HCT116 (cell line): ENCODE data around the gene PARP6. TPM values are rescaled to one million over a fixed set of nuclear protein-coding genes. Genes with fewer than 3 reads are reported as not detected.
A peak's percentile ranks its signal among the peaks of the same experiment; 100 is the strongest.

Experiments
- ATAC-seq: fragments of 200-7000 bp; cut with Tn5 transposase; 2 replicates; pipeline ENCODE4 v1.9.1; 2020; ENCODE audit warnings: mild to moderate bottlenecking, moderate library complexity
- BruUV-seq: library from RNA; stranded (reverse); fragments of 400-500 nt; replicated peaks from 2 replicates; lab custom pipeline; 2021; lab: Mats Ljungman, UMichigan
- CTCF ChIA-PET: fragments of 300-600 bp; sonication (Branson Sonifier 250); formaldehyde crosslinking; loops from one replicate; lab custom pipeline; 2021; ENCODE audit warnings: antibody characterized with exemption; lab: Charles Lee
- POLR2A ChIA-PET: fragments of 300-600, 350-600 bp; sonication (Branson Sonifier 250); formaldehyde crosslinking; loops from one replicate; lab custom pipeline; 2021; ENCODE audit warnings: antibody characterized with exemption; lab: Charles Lee
- RAD21 ChIA-PET, 2 experiments: fragments of 300-600 bp; sonication (Branson Sonifier 250); formaldehyde crosslinking; loops; one replicate each; lab custom pipeline; 2023; ENCODE audit warnings: low total read pairs in 2 of 2; ENCODE audit not compliant: uncharacterized antibody in 2 of 2, unreplicated experiment in 2 of 2, low non-redundant PET in 1 of 2; lab: Charles Lee
- DNase-seq: peaks from one replicate; pipeline ENCODE4 v3.0.0-alpha.2; 2010; ENCODE audit warnings: low read depth, low spot score
- H2AFZ ChIP-seq: fragments of 200-600 bp; shearing (Covaris generic), sonication (generic); 2 replicates; pipeline ENCODE4 v1.6.1; 2017; ENCODE audit warnings: low read depth, mixed run types, mixed read lengths, antibody characterized with exemption, low read length; ENCODE audit not compliant: poor library complexity, severe bottlenecking
- H3K27ac ChIP-seq: 2 replicates; pipeline ENCODE4 v1.5.1; 2012; ENCODE audit warnings: low read depth, low read length
- H3K27me3 ChIP-seq: fragments of 200-600 bp; sonication (generic); 2 replicates; pipeline ENCODE4 v1.6.1; 2016; ENCODE audit warnings: mixed run types, low read length, mixed read lengths; ENCODE audit not compliant: insufficient read depth
- H3K36me3 ChIP-seq, 2 experiments: fragments of 200-500 bp in 1 of 2; fragments of 200-600 bp in 1 of 2; sonication (Bioruptor generic) in 1 of 2; sonication (generic) in 1 of 2; 2 replicates each; pipeline versions ENCODE4 v1.5.1 to v1.6.1; 2014 to 2016; ENCODE audit warnings: low read length in 2 of 2, inconsistent platforms in 1 of 2, mixed read lengths in 1 of 2, mixed run types in 1 of 2; ENCODE audit not compliant: insufficient read depth in 2 of 2, control insufficient read depth in 1 of 2
- H3K4me1 ChIP-seq, 2 experiments: fragments of 200-600 bp in 1 of 2; sonication (generic) in 1 of 2; 2 replicates each; pipeline versions ENCODE4 v1.5.1 to v1.6.1; 2012 to 2017; ENCODE audit warnings: low read length in 2 of 2, inconsistent platforms in 1 of 2, mild to moderate bottlenecking in 1 of 2, mixed read lengths in 1 of 2, mixed run types in 1 of 2, moderate library complexity in 1 of 2; ENCODE audit not compliant: insufficient read depth in 2 of 2, control insufficient read depth in 1 of 2
- H3K4me2 ChIP-seq: fragments of 200-600 bp; sonication (generic); 2 replicates; pipeline ENCODE4 v1.6.1; 2017; ENCODE audit warnings: mixed run types, low read length, mixed read lengths
- H3K4me3 ChIP-seq, 2 experiments: fragments of 200-600 bp in 1 of 2; sonication (generic) in 1 of 2; replicated peaks in 1 of 2; 2 replicates each; pipeline ENCODE4 v1.5.1; 2011 to 2016; ENCODE audit warnings: low read length in 2 of 2, control low read depth in 1 of 2, low read depth in 1 of 2, mild to moderate bottlenecking in 1 of 2, mixed read lengths in 1 of 2, mixed run types in 1 of 2
- H3K79me2 ChIP-seq: fragments of 200-600 bp; sonication (generic); 2 replicates; pipeline ENCODE4 v1.6.1; 2017; ENCODE audit warnings: mild to moderate bottlenecking, mixed run types, low read length, moderate library complexity, mixed read lengths; ENCODE audit not compliant: insufficient read depth
- H3K9ac ChIP-seq: fragments of 200-600 bp; sonication (generic); 2 replicates; pipeline ENCODE4 v1.6.1; 2016; ENCODE audit warnings: low read length, mixed read lengths
- H3K9me2 ChIP-seq: fragments of 200-600 bp; sonication (generic), shearing (Covaris generic); 2 replicates; pipeline ENCODE4 v1.6.1; 2017; ENCODE audit warnings: mixed run types, mild to moderate bottlenecking, moderate library complexity; ENCODE audit not compliant: insufficient read depth
- H3K9me3 ChIP-seq, 2 experiments: fragments of 200-500 bp in 1 of 2; fragments of 200-600 bp in 1 of 2; sonication (Bioruptor generic) in 1 of 2; sonication (generic) in 1 of 2; 2 replicates each; pipeline ENCODE4 v1.6.1; 2014 to 2017; ENCODE audit warnings: low read length in 2 of 2, mixed read lengths in 2 of 2, inconsistent platforms in 1 of 2, low read depth in 1 of 2, mild to moderate bottlenecking in 1 of 2, mixed run types in 1 of 2, moderate library complexity in 1 of 2; ENCODE audit not compliant: control insufficient read depth in 1 of 2, insufficient read depth in 1 of 2
- H4K20me1 ChIP-seq: fragments of 200-600 bp; sonication (generic), shearing (Covaris generic); 2 replicates; pipeline ENCODE4 v1.6.1; 2017; ENCODE audit warnings: mixed run types, mild to moderate bottlenecking, moderate library complexity; ENCODE audit not compliant: insufficient read depth
- ATF3 ChIP-seq: IDR thresholded peaks from 2 replicates; pipeline ENCODE4 v1.6.1; 2012
- CEBPB ChIP-seq: IDR thresholded peaks from 2 replicates; pipeline ENCODE4 v1.6.1; 2012; ENCODE audit warnings: low read depth
- CTCF ChIP-seq, 3 experiments: fragments of 200-600 bp in 1 of 3; sonication (generic) in 1 of 3; IDR thresholded peaks in 2 of 3; conservative IDR thresholded peaks in 1 of 3; 2 replicates each; pipeline ENCODE4 v1.5.1; 2012 to 2017; ENCODE audit warnings: low read depth in 2 of 3, low read length in 2 of 3, antibody characterized with exemption in 1 of 3, borderline replicate concordance in 1 of 3, control low read depth in 1 of 3, mild to moderate bottlenecking in 1 of 3, mixed read lengths in 1 of 3, mixed run types in 1 of 3, moderate library complexity in 1 of 3; ENCODE audit not compliant: insufficient read depth in 1 of 3
- ELF1 ChIP-seq: IDR thresholded peaks from 2 replicates; pipeline ENCODE4 v1.6.1; 2012; ENCODE audit warnings: low read depth, borderline replicate concordance
- EZH2phosphoT487 ChIP-seq: fragments of 200-600 bp; IDR thresholded peaks from 2 replicates; pipeline ENCODE4 v1.6.1; 2018; ENCODE audit warnings: antibody characterized with exemption, borderline replicate concordance
- MAX ChIP-seq: IDR thresholded peaks from 2 replicates; pipeline ENCODE4 v1.6.1; 2012
- POLR2A ChIP-seq: IDR thresholded peaks from 2 replicates; pipeline ENCODE4 v1.7.0; 2011; ENCODE audit warnings: borderline replicate concordance; ENCODE audit not compliant: insufficient read depth, insufficient read length; ENCODE audit errors: extremely low read depth
- RAD21 ChIP-seq: IDR thresholded peaks from 2 replicates; pipeline ENCODE4 v1.6.1; 2012; ENCODE audit warnings: low read depth, mild to moderate bottlenecking
- SP1 ChIP-seq: IDR thresholded peaks from 2 replicates; pipeline ENCODE4 v1.6.1; 2012; ENCODE audit warnings: low read depth
- TCF7L2 ChIP-seq: IDR thresholded peaks from 2 replicates; pipeline ENCODE4 v1.7.0; 2011; ENCODE audit warnings: borderline replicate concordance, inconsistent platforms; ENCODE audit not compliant: insufficient read depth, insufficient read length; ENCODE audit errors: extremely low read depth
- ZNF274 ChIP-seq: fragments of 200-500 bp; sonication (Bioruptor generic); IDR thresholded peaks from 2 replicates; pipeline ENCODE4 v1.6.1; 2014; ENCODE audit warnings: mild to moderate bottlenecking, low read depth, low read length, inconsistent platforms
- intact Hi-C: fragments of 100-400 bp; cut with micrococcal nuclease; formaldehyde crosslinking; loops from 2 replicates; pipeline ENCODE4 v1.10.0; 2022
- total RNA-seq: library from RNA; stranded (reverse); gene quantifications from one replicate; pipeline ENCODE4 v1.2.1, GENCODE V29; 2021; ENCODE audit not compliant: unreplicated experiment

PARP6 gene
- total RNA-seq, 1 experiment from 2014 or later = 67.9 TPM

GRCh38 chr15:72222393-72222792 lies 50.0 kb downstream of the PARP6 start:
- POLR2A ChIA-PET = interaction anchor here (0.7 to 1.0 kb wide), 2 partner anchors 9 kb away, joined by 3 read pairs; partner anchors contain the start of gene PKM
- no TSS peak for BruUV-seq
- no peak for DNase-seq
- H4K20me1 ChIP-seq = peaks cover 67% of the 10 kb centered on the region; the same call in 1 of the 2 replicates
- 0 out of 2 replicates have a peak overlapping the region, but pooled peaks have one; percentile 14 for H3K4me2 ChIP-seq
- H3K27ac ChIP-seq = peak overlapping the region; percentile 38
- H3K9ac ChIP-seq = no peak overlapping the region
- intact Hi-C loops = loop anchor here (10.0 kb wide), 1 partner anchor 928 kb away; no protein-coding TSS in a partner anchor
- H3K79me2 ChIP-seq = peaks cover 100% of the 10 kb centered on the region
- no peak overlapping the region for H2AFZ ChIP-seq
- peaks cover 46 to 76% of the 10 kb centered on the region in 2 experiments for H3K36me3 ChIP-seq
- H3K9me3 ChIP-seq = no peaks in the 10 kb centered on the region
- no peak overlapping the region for H3K4me3 ChIP-seq
- H3K9me2 ChIP-seq = no peaks in the 10 kb centered on the region
- peak; percentile 44 for ATAC-seq
- no peak for TF ChIP-seq ATF3
- TF ChIP-seq ELF1 = no peak
- TF ChIP-seq ZNF274 = no peak
- TF ChIP-seq EZH2phosphoT487 = no peak
- no peak for TF ChIP-seq MAX
- TF ChIP-seq SP1 = no peak
- TF ChIP-seq CTCF (IDR thresholded peaks at IDR 0.05 in 2 of 3, conservative IDR thresholded peaks at IDR 0.05 in 1 of 3; ENCODE audit: borderline replicate concordance in 1 of 3, insufficient read depth in 1 of 3, low read depth in 2 of 3, low read length in 2 of 3) = no peak
- TF ChIP-seq POLR2A = no peak
- TF ChIP-seq RAD21 = no peak
- no peak for TF ChIP-seq TCF7L2
- no peak for TF ChIP-seq CEBPB
- RAD21 ChIA-PET = no interaction called here
- H3K4me1 ChIP-seq = peaks cover 39 to 48% of the 10 kb centered on the region in 2 experiments
- CTCF ChIA-PET = no interaction called here
- no peaks in the 10 kb centered on the region for H3K27me3 ChIP-seq
